Hematopoietic multipotent progenitor cell treated with erythropoietin and hydrocortisone succinate and interleukin-3 and kit ligand, for 8 days (in vitro differentiated cells): ENCODE results near the gene COL20A1.

Experiments used
- DNase-seq: peaks from one replicate; pipeline ENCODE4 v3.0.0-alpha.2; 2015

COL20A1 gene

GRCh38 chr20:63354636-63355350 lies 61.8 kb downstream of the COL20A1 start:
- no peak for DNase-seq

- DNase-seq: no peak
Observed at GRCh38 chr20:63355781-63356295, 62.9 kb downstream of the COL20A1 start.

- no peak for DNase-seq
Observed at GRCh38 chr20:63356511-63356910, 63.5 kb downstream of the COL20A1 start.

GRCh38 chr20:63356931-63357879 lies 64.2 kb downstream of the COL20A1 start:
- DNase-seq: no peak

GRCh38 chr20:63357921-63358905 lies 65.2 kb downstream of the COL20A1 start:
- no peak for DNase-seq

- no peak for DNase-seq
Observed at GRCh38 chr20:63359164-63359934, 66.4 kb downstream of the COL20A1 start.

GRCh38 chr20:63359937-63360849 lies 67.2 kb downstream of the COL20A1 start:
- DNase-seq: no peak

GRCh38 chr20:63360850-63361518 lies 68.0 kb downstream of the COL20A1 start, which contains the start of gene CHRNA4:
Gene CHRNA4, minus strand, starts transcription at chr20:63361349. Its CDS starts 184 bp downstream, at chr20:63361165.
- DNase-seq: no peak

GRCh38 chr20:63361519-63362435 lies 68.8 kb downstream of the COL20A1 start:
- no peak for DNase-seq

GRCh38 chr20:63362436-63363009 lies 69.5 kb downstream of the COL20A1 start:
- DNase-seq: no peak

GRCh38 chr20:63363013-63363957 lies 70.3 kb downstream of the COL20A1 start:
- no peak for DNase-seq

- DNase-seq: no peak
Observed at GRCh38 chr20:63363981-63364561, 71.1 kb downstream of the COL20A1 start.

GRCh38 chr20:63364801-63365585 lies 72.0 kb downstream of the COL20A1 start:
- no peak for DNase-seq

- DNase-seq: no peak
Observed at GRCh38 chr20:63365601-63366389, 72.8 kb downstream of the COL20A1 start.
